Urinary bladder (tissue), 4 donors: ENCODE data around the gene NKTR. TPM values are rescaled to one million over a fixed set of nuclear protein-coding genes. Genes with fewer than 3 reads are reported as not detected.
"Not testable (repeated sequence)": the region's sequence is repeated elsewhere in the genome, so short reads cannot be mapped to it uniquely, and the experiment has no call there.

Source experiments
- DNase-seq: peaks from one replicate; pipeline ENCODE4 v3.0.0-alpha.2; 2015; ENCODE audit errors: extremely low spot score
- H3K27ac ChIP-seq: one replicate; pipeline ENCODE4 v1.5.1; 2013; ENCODE audit warnings: low read depth, mild to moderate bottlenecking, moderate library complexity
- H3K36me3 ChIP-seq: one replicate; pipeline ENCODE4 v1.6.1; 2013; ENCODE audit warnings: mild to moderate bottlenecking, moderate library complexity; ENCODE audit not compliant: insufficient read depth
- H3K4me1 ChIP-seq: one replicate; pipeline ENCODE4 v1.6.1; 2013; ENCODE audit warnings: mild to moderate bottlenecking, moderate library complexity; ENCODE audit not compliant: insufficient read depth
- H3K4me3 ChIP-seq: one replicate; pipeline ENCODE4 v1.5.1; 2013; ENCODE audit warnings: low read depth, low read length
- WGBS: extraction: QIAGEN DNeasy Blood & Tissue Kit; methylation state at CpG from one replicate; pipeline ENCODE4 v1.1.7; 2013; 5-methylcytosine and 5-hydroxymethylcytosine counted together
- polyA plus RNA-seq: library from polyadenylated mRNA; stranded (reverse); fragments of 200-250 nt; gene quantifications from one replicate; pipeline ENCODE4 v1.2.3, GENCODE V29; 2013
- total RNA-seq: library from RNA; depleted of rRNA; stranded (reverse); fragments of >200 nt; gene quantifications from one replicate; pipeline ENCODE4 v1.2.3, GENCODE V29; 2014
- donor health status: healthy with polysubstance abuse.
- donor health status: healthy.

Gene NKTR
- total RNA-seq (367 TPM), polyA plus RNA-seq (19.9 TPM)

DNA sequence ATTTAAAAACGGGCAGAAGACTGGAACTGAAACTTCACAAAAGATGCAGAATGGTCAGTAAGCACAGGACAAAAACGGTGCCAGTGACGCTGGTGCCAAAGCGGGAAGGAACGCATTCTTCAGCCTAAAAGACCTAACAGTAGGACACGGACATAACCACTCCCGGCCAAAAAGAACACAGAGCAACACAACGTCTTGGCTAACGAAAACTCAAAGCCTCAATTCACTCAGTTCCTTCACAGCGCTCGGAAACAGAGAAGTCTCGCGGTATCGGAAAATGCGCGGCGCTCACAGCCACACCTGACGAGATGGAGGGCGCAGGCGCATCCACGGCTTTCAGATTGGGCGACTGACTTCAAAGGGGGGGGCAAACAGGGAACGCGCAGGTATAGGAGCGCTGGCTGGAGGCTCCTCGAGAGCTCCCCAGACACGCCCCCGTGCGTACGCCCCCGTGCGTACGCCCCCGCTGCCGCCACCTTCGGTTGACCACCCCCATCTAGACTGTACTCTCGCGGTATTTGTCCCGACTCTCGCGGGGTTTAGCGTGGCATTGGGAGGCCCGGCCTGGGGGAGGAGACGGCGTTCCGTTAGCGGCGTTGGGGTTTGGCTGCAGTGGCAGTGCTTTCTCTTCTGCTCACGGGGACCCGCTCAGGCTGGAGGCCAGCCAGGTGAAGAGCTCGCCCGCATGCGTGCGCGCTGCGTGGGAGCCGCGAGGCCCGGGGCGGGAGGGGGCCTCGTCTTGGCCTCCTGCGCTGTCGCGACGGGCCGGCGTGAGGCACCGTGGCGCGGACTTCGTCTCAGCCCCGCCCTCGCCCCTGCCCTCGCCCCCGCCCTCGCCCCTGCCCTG lies at the start of gene NKTR:
Gene NKTR (plus strand): TSS at position 576 of the 847 bp plus-strand sequence. CDS start 321 bp downstream, outside the sequence.
- WGBS: under 1% methylated on average over 76 of the region's 76 CpGs
- Histone ChIP-seq H3K27ac (peak within 1 kb of the TSS; percentile 92), H3K4me3 (peak within 1 kb of the TSS; percentile 79), H3K4me1 (no peaks in the 10 kb centered on the region), H3K36me3 (no peaks in the 10 kb centered on the region)
- peak; percentile 96 for DNase-seq

DNA sequence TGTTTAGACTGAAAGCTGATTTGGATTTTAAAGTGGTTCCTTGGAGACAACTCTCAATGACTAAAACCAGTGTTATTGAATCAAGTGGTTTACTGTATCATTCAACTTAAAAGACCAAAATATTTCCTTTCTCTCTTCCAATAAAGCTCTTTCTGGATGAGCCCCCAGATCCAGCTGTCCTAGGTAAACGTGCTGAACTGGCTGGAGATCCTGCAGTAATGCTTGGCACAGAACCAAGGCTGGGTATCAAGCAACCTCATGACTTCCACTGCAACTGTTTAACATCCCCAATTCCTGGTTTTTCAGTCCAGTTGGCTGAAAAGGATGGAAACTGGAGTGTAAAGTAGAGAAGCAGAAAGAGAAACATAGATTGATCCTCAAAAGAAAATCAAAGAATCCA lies 47.7 kb upstream of the NKTR start:
- Histone ChIP-seq H3K4me1 (no peaks in the 10 kb centered on the region), H3K4me3 (no peak overlapping the region), H3K36me3 (no peaks in the 10 kb centered on the region), H3K27ac (no peak overlapping the region)
- no peak for DNase-seq
- WGBS: 11% methylated on average over 1 of the region's 1 CpG

DNA sequence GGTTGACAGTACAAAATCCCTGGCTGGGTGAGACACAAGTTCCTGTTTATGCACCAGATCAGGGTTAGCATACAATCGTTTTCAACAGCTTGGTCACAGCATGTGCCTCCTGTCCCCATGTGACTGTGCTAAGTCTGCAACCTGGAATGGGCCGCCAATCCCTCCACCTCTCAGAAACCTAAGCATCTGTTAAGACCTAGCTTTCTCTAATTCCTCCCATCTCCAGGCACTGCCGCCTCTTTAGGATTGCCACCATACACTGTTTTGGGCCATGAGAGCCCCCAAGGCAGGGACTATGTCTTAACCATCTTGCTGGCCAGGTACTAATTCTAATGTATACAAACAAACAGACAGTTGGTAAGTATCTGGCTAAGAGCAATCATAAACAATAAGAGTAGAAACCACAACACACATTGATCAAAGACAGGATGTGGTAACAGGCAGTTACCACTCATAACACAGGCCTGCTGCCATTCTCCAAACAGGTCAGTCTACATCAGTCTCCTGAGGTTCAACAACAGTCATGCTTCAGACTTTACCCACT lies 44.3 kb upstream of the NKTR start:
- Histone ChIP-seq H3K27ac (no peak overlapping the region), H3K4me1 (no peaks in the 10 kb centered on the region), H3K36me3 (peaks cover 3% of the 10 kb centered on the region), H3K4me3 (no peak overlapping the region)
- DNase-seq: no peak
- WGBS: 67% methylated on average over 3 of the region's 3 CpGs

DNA sequence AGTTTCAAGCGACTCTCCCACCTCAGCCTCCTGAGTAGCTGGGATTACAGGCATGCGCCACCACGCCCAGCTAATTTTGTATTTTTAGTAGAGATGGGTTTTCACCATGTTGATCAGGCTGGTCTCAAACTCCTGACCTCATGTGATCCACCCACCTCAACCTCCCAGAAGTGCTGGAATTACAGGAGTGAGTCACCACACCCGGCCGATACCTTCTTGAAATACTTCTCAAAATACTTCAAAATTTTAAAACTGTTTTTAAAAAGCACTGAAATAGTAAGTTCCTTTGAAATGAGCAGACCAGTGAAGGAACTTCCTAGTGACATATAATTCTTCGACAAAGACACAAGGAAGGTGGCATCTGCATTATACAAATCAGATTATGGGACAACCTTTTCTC lies 43.7 kb upstream of the NKTR start:
- H3K4me1 ChIP-seq, H3K4me3 ChIP-seq, DNase-seq, H3K27ac ChIP-seq, H3K36me3 ChIP-seq: not testable (repeated sequence)
- 95% methylated on average over 6 of the region's 6 CpGs for WGBS

DNA sequence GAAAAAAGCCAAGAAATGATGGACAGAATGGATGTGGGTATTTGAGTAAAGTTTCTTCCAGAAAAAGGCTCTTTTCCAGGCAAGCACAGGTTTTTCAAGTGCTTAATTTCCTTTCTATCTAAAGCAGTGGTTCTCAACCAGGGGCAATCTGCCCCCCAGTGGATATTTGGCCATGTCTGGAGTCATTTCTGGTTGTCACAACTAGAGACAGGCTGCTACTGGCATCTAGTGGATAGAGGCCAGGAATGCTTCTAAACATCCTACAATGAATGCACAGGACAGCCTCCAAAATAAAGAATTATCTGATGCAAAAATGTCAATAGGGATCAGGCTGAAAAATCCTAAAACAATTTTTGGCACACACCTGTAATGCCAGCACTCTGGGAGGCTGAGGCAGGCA lies 42.6 kb upstream of the NKTR start:
- no peak for DNase-seq
- H3K27ac ChIP-seq: no peak overlapping the region
- H3K36me3 ChIP-seq: peaks cover 3% of the 10 kb centered on the region
- H3K4me3 ChIP-seq: no peak overlapping the region
- no peaks in the 10 kb centered on the region for H3K4me1 ChIP-seq

DNA sequence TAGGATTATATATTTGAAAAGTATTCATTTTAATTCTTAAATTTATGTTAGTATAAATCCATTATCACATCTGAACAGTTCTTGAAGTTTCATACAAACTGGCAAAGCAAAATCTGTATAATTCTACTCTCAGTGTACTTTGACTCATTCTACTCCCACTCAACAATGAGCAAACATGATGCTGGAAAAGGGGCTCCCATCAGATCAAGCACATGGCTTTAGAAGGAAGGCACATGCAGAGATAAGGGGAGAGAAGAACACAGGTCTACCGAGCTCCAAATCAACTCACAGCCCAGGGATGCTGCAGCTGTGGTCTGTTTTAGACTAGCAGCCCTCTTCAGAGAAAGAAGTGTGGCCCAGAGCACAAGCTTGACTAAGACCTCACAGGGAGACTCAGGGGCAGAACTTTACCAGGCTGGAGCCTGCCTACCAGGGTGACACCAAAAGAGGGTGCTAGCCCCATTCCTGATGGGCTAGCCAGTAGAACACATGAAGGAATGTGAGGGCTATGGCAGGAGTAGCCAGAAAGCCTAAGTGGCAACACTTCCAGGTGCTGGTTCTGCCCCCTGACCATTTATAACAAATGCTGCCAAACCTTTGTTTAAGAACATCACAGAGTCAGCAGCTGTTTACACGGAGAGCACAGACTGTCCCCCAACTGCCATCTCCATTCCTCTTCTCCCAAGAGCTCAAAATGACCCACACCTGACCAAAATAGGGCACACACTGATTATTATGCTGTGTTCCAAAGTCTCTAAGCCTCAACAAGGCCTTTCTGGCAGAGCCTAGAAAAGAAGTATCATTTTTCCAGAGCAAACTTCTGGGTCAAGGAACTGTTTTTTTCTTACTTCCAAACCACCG lies 38.2 kb upstream of the NKTR start:
- WGBS: 68% methylated on average over 3 of the region's 3 CpGs
- no peak overlapping the region for H3K27ac ChIP-seq
- no peaks in the 10 kb centered on the region for H3K4me1 ChIP-seq
- H3K36me3 ChIP-seq: peaks cover 3% of the 10 kb centered on the region
- H3K4me3 ChIP-seq: no peak overlapping the region
- DNase-seq: no peak

DNA sequence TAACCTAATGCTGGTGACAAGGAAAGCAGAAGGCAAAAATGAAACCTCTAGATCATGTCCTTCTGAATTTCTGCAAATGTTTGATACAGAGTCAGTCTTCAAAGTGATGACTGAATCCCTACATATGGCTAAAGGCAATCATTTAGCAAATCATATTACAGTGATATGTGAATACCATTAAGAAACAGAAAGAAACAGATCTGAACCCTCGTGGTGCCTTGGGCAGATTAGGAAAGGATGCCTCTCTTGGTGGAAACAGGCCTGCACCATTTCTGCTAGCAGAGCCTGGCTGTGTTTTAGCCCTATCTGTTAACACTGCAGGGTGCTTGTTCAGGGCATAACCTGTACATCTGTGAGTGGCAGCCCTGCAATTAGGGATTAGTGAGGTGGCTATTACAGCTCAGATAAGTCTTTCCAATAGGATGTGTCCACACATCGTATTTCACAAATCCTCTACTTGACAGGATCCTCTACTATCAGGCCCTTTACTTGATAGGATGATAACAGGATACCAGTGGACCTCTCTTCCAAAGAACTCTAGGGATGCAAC lies 30.8 kb upstream of the NKTR start:
- H3K4me1 ChIP-seq: no peaks in the 10 kb centered on the region
- no peak overlapping the region for H3K27ac ChIP-seq
- H3K4me3 ChIP-seq: no peak overlapping the region
- no peak for DNase-seq
- WGBS: 64% methylated on average over 2 of the region's 2 CpGs
- H3K36me3 ChIP-seq: no peaks in the 10 kb centered on the region

DNA sequence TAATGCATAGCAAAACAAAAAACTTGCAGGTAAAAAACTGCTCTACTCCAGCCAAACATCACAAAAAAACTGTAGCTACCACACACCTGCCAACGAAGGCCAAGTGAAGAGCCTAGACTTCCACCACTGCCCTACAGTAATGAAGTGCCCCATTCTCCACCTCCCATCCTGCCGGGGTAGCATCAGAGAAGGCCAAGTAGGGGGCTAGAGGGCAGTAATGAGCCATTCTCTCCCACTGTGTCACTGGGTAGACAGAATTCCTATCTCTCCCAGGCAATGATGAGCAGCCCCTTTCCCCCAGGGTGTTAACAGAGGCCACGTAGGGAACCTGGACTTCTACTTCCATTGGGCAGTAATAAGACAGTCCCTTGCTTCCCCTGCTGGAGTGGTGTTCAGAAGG lies 28.2 kb upstream of the NKTR start:
- 61% methylated on average over 3 of the region's 3 CpGs for WGBS
- Histone ChIP-seq H3K27ac (no peak overlapping the region), H3K4me1 (no peaks in the 10 kb centered on the region), H3K4me3 (no peak overlapping the region), H3K36me3 (no peaks in the 10 kb centered on the region)
- no peak for DNase-seq

GRCh38 chr3:42575137-42575741 lies 25.2 kb upstream of the NKTR start:
- DNase-seq: no peak
- Histone ChIP-seq H3K4me1 (no peaks in the 10 kb centered on the region), H3K36me3 (no peaks in the 10 kb centered on the region), H3K4me3 (no peak overlapping the region), H3K27ac (no peak overlapping the region)

- H3K4me3 ChIP-seq: no peak overlapping the region
- H3K36me3 ChIP-seq: no peaks in the 10 kb centered on the region
- WGBS: 96% methylated on average over 4 of the region's 4 CpGs
- no peaks in the 10 kb centered on the region for H3K4me1 ChIP-seq
- H3K27ac ChIP-seq: no peak overlapping the region
- no peak for DNase-seq
These were observed 22.4 kb upstream of the NKTR start for GRCh38 chr3:42578054-42578453.

GRCh38 chr3:42579346-42579745 lies 21.1 kb upstream of the NKTR start:
- WGBS: 98% methylated on average over 4 of the region's 4 CpGs
- not testable (repeated sequence) for H3K27ac ChIP-seq, H3K36me3 ChIP-seq, DNase-seq, H3K4me3 ChIP-seq, H3K4me1 ChIP-seq

DNA sequence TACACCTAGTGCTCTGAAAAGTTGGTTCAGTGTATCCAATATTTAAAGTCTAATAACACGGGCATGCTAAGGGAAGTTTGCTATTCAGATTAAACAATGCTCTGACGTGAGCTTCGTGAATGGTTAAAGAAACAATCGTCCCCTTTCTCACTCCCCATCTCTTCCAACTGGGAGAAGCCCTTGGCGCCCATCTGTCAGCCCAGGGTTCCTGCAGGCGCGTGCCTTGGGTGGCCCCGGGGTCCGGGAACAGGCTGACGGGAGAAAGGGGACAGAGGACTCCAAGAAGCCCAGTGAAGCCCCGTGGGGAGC lies 19.1 kb upstream of the NKTR start:
- H3K4me3 ChIP-seq: peak overlapping the region; percentile 74
- H3K4me1 ChIP-seq: no peaks in the 10 kb centered on the region
- DNase-seq: no peak
- no peaks in the 10 kb centered on the region for H3K36me3 ChIP-seq
- H3K27ac ChIP-seq: peak overlapping the region; percentile 65
- under 1% methylated on average over 11 of the region's 11 CpGs for WGBS

GRCh38 chr3:42581709-42582473 lies 18.6 kb upstream of the NKTR start, which contains the start of gene SEC22C:
SEC22C (minus strand) TSS chr3:42581967; CDS start chr3:42569046, 12,921 bp downstream.
- Histone ChIP-seq H3K4me1 (no peaks in the 10 kb centered on the region), H3K27ac (peak within 1 kb of the TSS; percentile 65), H3K4me3 (peak within 1 kb of the TSS; percentile 74), H3K36me3 (no peaks in the 10 kb centered on the region)
- whole genome bisulfite sequencing: under 1% methylated on average over 77 of the region's 77 CpGs
- peak; percentile 85 for DNase-seq
